Measurements from ENCODE around the gene PMEPA1. TPM values are rescaled to one million over a fixed set of nuclear protein-coding genes. Genes with fewer than 3 reads are reported as not detected.

PMEPA1 gene, protein sequence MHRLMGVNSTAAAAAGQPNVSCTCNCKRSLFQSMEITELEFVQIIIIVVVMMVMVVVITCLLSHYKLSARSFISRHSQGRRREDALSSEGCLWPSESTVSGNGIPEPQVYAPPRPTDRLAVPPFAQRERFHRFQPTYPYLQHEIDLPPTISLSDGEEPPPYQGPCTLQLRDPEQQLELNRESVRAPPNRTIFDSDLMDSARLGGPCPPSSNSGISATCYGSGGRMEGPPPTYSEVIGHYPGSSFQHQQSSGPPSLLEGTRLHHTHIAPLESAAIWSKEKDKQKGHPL
- polyA plus RNA-seq (2012; ENCODE audit: insufficient read length, low read depth): 37.2 TPM

DNA sequence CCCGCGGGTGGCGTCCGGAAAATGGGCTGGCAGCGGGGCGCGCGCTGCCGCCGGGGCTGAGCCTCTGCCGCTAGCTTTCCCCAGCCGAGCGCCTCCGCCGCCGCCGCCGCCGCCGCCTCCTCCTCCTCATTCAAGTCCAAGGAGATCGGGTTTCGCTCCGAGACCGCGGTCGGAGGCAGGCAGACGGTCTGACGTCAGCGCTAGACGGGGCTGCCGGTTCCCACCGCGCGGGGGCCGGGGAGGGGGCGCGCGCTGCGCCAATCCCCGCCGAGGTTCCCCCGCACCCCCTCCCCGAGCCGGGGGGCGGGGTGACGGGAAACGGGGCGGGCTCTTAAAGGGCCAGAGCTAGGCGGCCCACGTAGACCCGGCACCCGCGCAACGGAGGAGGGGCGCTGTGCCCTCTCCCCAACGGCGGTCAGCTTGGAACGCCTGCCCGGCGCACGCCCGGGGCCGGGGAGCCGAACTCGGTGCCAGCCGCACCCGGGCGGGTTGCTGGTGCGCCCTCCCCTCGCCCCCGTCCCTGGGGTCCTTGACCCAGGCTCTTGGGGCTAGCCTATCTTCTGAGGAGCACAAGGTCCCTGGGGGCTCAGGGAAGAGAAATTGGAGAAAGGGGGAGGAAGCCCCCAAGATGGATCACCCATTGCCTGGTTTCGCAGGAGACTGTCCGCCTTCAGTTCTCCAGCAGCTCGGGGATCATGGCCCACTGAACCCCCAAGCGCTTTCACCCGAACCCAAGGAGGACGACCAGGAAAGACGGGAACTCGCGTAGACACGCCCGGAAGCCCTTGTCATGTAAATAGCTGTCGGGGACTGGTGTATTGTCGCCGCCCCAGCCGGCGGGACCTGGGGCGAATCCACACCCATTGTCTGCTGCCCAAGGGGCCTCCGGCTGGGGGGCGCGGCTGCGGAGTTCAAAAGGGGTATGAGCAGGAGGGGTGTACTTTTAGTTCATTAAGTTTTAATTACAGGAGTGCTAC, at the start of gene PMEPA1:
Gene PMEPA1, minus strand, starts transcription at position 193 of the 977 bp plus-strand sequence. CDS start 433 bp downstream, outside the sequence.
- TF ChIP-seq, protein P1, sequence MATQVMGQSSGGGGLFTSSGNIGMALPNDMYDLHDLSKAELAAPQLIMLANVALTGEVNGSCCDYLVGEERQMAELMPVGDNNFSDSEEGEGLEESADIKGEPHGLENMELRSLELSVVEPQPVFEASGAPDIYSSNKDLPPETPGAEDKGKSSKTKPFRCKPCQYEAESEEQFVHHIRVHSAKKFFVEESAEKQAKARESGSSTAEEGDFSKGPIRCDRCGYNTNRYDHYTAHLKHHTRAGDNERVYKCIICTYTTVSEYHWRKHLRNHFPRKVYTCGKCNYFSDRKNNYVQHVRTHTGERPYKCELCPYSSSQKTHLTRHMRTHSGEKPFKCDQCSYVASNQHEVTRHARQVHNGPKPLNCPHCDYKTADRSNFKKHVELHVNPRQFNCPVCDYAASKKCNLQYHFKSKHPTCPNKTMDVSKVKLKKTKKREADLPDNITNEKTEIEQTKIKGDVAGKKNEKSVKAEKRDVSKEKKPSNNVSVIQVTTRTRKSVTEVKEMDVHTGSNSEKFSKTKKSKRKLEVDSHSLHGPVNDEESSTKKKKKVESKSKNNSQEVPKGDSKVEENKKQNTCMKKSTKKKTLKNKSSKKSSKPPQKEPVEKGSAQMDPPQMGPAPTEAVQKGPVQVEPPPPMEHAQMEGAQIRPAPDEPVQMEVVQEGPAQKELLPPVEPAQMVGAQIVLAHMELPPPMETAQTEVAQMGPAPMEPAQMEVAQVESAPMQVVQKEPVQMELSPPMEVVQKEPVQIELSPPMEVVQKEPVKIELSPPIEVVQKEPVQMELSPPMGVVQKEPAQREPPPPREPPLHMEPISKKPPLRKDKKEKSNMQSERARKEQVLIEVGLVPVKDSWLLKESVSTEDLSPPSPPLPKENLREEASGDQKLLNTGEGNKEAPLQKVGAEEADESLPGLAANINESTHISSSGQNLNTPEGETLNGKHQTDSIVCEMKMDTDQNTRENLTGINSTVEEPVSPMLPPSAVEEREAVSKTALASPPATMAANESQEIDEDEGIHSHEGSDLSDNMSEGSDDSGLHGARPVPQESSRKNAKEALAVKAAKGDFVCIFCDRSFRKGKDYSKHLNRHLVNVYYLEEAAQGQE (IDR thresholded peaks at IDR 0.05; ENCODE audit: insufficient read depth in 1 of 2, low read depth in 2 of 2, low read length in 2 of 2): 0 out of 4 replicates have a peak, but pooled peaks of 1 of the 2 experiments have one; percentile 8
- TF ChIP-seq SIN3A (IDR thresholded peaks at IDR 0.05; ENCODE audit: borderline replicate concordance, insufficient read depth, low read length): no peak
- peak; percentile 84 for TF ChIP-seq FOXP2 (optimal IDR thresholded peaks at IDR 0.05; ENCODE audit: borderline replicate concordance, extremely low read depth, extremely low read length, insufficient read depth)

DNA sequence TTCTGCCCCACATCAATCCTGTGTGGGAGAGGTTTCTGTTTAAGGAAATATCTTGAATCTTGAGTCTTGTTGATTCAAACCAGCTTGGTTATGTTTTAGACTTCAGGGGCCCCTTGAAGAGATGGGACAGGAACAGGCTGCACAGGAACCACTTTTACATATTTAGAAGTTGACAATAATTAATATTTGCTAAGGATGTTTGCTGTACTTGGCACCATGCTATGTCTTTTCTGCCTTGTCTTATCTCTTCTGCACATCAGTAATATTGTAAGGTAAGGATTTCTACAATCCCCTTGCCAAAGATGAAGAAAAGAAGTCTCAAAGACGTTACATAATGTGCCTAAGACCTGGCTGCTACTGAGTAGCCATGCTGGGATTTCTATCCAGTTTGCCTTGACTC, 48.0 kb upstream of the PMEPA1 start:
- TF ChIP-seq SIN3A (IDR thresholded peaks at IDR 0.05; ENCODE audit: borderline replicate concordance, insufficient read depth, low read length): no peak
- TF ChIP-seq TAF1 (IDR thresholded peaks at IDR 0.05; ENCODE audit: borderline replicate concordance, insufficient read depth, low read length): no peak

DNA sequence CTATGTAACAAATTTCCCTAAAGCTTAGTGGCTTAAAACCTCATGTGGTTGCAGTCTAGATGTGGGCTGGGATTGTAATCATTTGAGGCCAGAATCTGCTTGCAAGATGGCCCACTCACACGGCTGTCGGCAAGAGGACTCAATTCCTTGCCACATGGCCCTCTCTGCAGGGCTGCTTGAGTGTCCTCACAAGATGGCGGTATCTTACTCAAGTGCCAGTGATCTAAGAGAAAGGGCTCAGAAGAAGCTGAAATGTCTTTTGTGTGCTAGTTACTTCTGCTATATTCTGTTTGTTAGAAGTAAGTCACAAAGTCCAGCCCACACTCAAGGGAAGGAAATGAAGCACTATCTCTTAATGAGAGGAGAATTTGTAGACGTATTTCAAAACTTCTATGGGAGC, 47.1 kb upstream of the PMEPA1 start:
- TF ChIP-seq, protein P1 (IDR thresholded peaks at IDR 0.05; ENCODE audit: insufficient read depth in 1 of 2, low read depth in 2 of 2, low read length in 2 of 2): no peak
- TF ChIP-seq POLR2AphosphoS5 (IDR thresholded peaks at IDR 0.05; ENCODE audit: low read depth, low read length) (no peak), TAF1 (IDR thresholded peaks at IDR 0.05; ENCODE audit: borderline replicate concordance, insufficient read depth, low read length) (no peak), FOXP2 (optimal IDR thresholded peaks at IDR 0.05; ENCODE audit: borderline replicate concordance, extremely low read depth, extremely low read length, insufficient read depth) (no peak), SIN3A (IDR thresholded peaks at IDR 0.05; ENCODE audit: borderline replicate concordance, insufficient read depth, low read length) (no peak)

DNA sequence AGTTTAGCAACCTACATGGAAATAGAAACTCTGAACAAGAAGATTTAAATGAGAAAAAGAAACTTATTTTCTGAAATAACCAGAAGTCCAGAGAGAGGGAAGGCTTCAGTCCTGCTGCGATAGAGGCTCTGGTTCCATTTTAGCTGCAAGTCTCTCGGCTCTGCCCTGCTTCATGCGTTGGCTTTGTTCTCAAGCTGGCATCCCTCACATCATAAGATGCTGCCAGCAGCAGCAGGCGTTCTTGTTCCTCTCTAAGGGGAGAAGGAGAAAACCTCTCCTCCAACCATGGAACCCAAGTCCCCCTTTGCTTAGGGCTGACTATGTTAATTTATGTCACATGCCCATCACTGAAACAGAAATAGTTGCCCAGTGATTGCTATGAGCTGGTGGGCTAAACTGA, 46.4 kb upstream of the PMEPA1 start:
- no peak for TF ChIP-seq SIN3A (IDR thresholded peaks at IDR 0.05; ENCODE audit: borderline replicate concordance, insufficient read depth, low read length)
- TF ChIP-seq, protein P1 (IDR thresholded peaks at IDR 0.05; ENCODE audit: insufficient read depth in 1 of 2, low read depth in 2 of 2, low read length in 2 of 2): no peak
- TF ChIP-seq FOXP2 (optimal IDR thresholded peaks at IDR 0.05; ENCODE audit: borderline replicate concordance, extremely low read depth, extremely low read length, insufficient read depth): no peak
- no peak for TF ChIP-seq TAF1 (IDR thresholded peaks at IDR 0.05; ENCODE audit: borderline replicate concordance, insufficient read depth, low read length)
- TF ChIP-seq POLR2AphosphoS5 (IDR thresholded peaks at IDR 0.05; ENCODE audit: low read depth, low read length): no peak

DNA sequence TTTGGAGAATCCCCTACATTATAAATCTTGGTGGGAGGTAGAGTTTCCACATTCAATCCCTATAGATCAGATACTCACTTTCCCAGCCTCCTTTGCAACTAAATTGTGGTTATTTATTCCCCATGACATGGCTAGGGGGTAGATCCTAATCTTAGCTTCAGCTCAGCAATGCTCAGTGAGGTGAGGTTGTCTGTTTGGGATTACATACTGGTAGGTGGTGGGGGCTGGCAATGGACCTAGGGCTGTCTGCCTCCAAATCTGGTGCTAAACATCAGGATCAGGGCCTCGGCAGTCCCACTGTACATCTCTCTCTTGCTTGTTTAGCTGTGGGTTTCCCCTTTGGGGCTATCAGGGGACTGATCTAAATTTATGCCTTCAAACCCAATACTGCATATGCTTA, 45.8 kb upstream of the PMEPA1 start:
- TF ChIP-seq, protein P1 (IDR thresholded peaks at IDR 0.05; ENCODE audit: insufficient read depth in 1 of 2, low read depth in 2 of 2, low read length in 2 of 2): no peak
- no peak for TF ChIP-seq TAF1 (IDR thresholded peaks at IDR 0.05; ENCODE audit: borderline replicate concordance, insufficient read depth, low read length)
- no peak for TF ChIP-seq FOXP2 (optimal IDR thresholded peaks at IDR 0.05; ENCODE audit: borderline replicate concordance, extremely low read depth, extremely low read length, insufficient read depth)
- no peak for TF ChIP-seq POLR2AphosphoS5 (IDR thresholded peaks at IDR 0.05; ENCODE audit: low read depth, low read length)
- no peak for TF ChIP-seq SIN3A (IDR thresholded peaks at IDR 0.05; ENCODE audit: borderline replicate concordance, insufficient read depth, low read length)

All from PFSK-1 (cell line).